Stomach (tissue), 9 donors: Measurements from ENCODE around the gene CNTN4. TPM values are rescaled to one million over a fixed set of nuclear protein-coding genes. Genes with fewer than 3 reads are reported as not detected.

Experiments used
- DNase-seq, 2 donors: peaks; one replicate each; pipeline versions ENCODE4 v3.0.0 to v3.0.0-alpha.2; 2013 to 2019
- H3K27ac ChIP-seq, 5 donors: fragments of 200-600 bp in 4 of 5; sonication (generic) in 4 of 5; one replicate each; pipeline ENCODE4 v1.5.1; 2013 to 2019; ENCODE audit warnings: mild to moderate bottlenecking in 1 of 5, moderate library complexity in 1 of 5
- H3K27me3 ChIP-seq, 3 donors: fragments of 200-600 bp; sonication (generic); one replicate each; pipeline ENCODE4 v1.5.1; 2017 to 2019; ENCODE audit warnings: mixed run types in 1 of 3
- H3K36me3 ChIP-seq, 4 donors: fragments of 200-600 bp; sonication (generic); 1 replicate in 3 of 4; 2 replicates in 1 of 4; pipeline ENCODE4 v1.5.1; 2016 to 2019
- H3K4me1 ChIP-seq, 4 donors: fragments of 200-600 bp; sonication (generic); one replicate each; pipeline ENCODE4 v1.5.1; 2016 to 2019
- H3K4me3 ChIP-seq, 4 donors: fragments of 200-600 bp; sonication (generic) in 3 of 4; one replicate each; pipeline ENCODE4 v1.5.1; 2016 to 2019; ENCODE audit warnings: mild to moderate bottlenecking in 1 of 4
- H3K9me3 ChIP-seq, 4 donors: fragments of 200-600 bp; sonication (generic); one replicate each; pipeline ENCODE4 v1.5.1; 2016 to 2019
- CTCF ChIP-seq, 7 experiments: fragments of 450-650 bp in 4 of 7; fragments of 200-600 bp in 3 of 7; sonication (generic) in 3 of 7; IDR thresholded peaks; one replicate each; pipeline ENCODE4 v1.5.1; 2016 to 2019; ENCODE audit warnings: antibody characterized with exemption in 7 of 7, control low read depth in 2 of 7, mild to moderate bottlenecking in 1 of 7
- EP300 ChIP-seq: sonication (generic); formaldehyde crosslinking; IDR thresholded peaks from one replicate; pipeline ENCODE4 v1.6.1; 2017; ENCODE audit warnings: antibody characterized with exemption
- POLR2A ChIP-seq, 4 donors: fragments of 450-650 bp; IDR thresholded peaks; one replicate each; pipeline ENCODE4 v1.6.1; 2016; ENCODE audit warnings: antibody characterized with exemption in 4 of 4, control low read depth in 2 of 4, mild to moderate bottlenecking in 1 of 4, moderate library complexity in 1 of 4
- POLR2AphosphoS5 ChIP-seq, 3 donors: sonication (generic); formaldehyde crosslinking; IDR thresholded peaks; one replicate each; pipeline ENCODE4 v1.6.1; 2016; ENCODE audit warnings: antibody characterized with exemption in 3 of 3
- WGBS, 5 donors: extraction: QIAGEN DNeasy Blood & Tissue Kit in 3 of 5; methylation state at CpG; one replicate each; pipeline versions ENCODE4 v1.1.5 to v1.1.7; 2013 to 2018; 5-methylcytosine and 5-hydroxymethylcytosine counted together
- intact Hi-C: fragments of 100-400 bp; cut with DNase I; formaldehyde crosslinking; loops from one replicate; pipeline ENCODE4 v1.15.1; 2023; ENCODE audit warnings: low total_unique reads
- polyA plus RNA-seq, 3 donors: library from polyadenylated mRNA; stranded (reverse); fragments of 200-250 nt; gene quantifications; one replicate each; pipeline ENCODE4 v1.2.3, GENCODE V29; 2013
- total RNA-seq, 5 donors: library from RNA; depleted of rRNA; stranded (reverse); fragments of >200 nt; gene quantifications; one replicate each; pipeline versions ENCODE4 v1.1.0 to v1.2.3, GENCODE V29; 2014 to 2016
- donor health status: healthy with polysubstance abuse.
- donor health status: Bipolar disorder and iron deficiency.
- donor health status: healthy.

Gene CNTN4
- total and polyA plus RNA-seq, 8 donors, result 0.45 to 97.0 (median 5.6) TPM

- H3K36me3 ChIP-seq, result no peaks in the 10 kb centered on the region
- H3K4me3 ChIP-seq, result no peak overlapping the region
- no peaks in the 10 kb centered on the region for H3K4me1 ChIP-seq
- TF ChIP-seq POLR2AphosphoS5 (IDR thresholded peaks at IDR 0.05), result no peak
- TF ChIP-seq CTCF (IDR thresholded peaks at IDR 0.05), result no peak
- no peak for TF ChIP-seq POLR2A (IDR thresholded peaks at IDR 0.05)
- TF ChIP-seq EP300, result no peak
- H3K27ac ChIP-seq, result no peak overlapping the region
- no peaks in the 10 kb centered on the region for H3K9me3 ChIP-seq
- no peak for DNase-seq
- WGBS, 5 donors, result 69 to 73% (median 70%) methylated on average over 7 of the region's 7 CpGs
- no peaks in the 10 kb centered on the region for H3K27me3 ChIP-seq
- intact Hi-C loops, result no loop called here
These were observed 218.9 kb downstream of the CNTN4 start for GRCh38 chr3:2317521-2317920.

GRCh38 chr3:2334921-2335320 lies 236.3 kb downstream of the CNTN4 start:
- no peaks in the 10 kb centered on the region for H3K36me3 ChIP-seq
- 70 to 73% (median 72%) methylated on average over 3 of the region's 3 CpGs for WGBS, 5 donors
- H3K27ac ChIP-seq, result no peak overlapping the region
- intact Hi-C loops, result no loop called here
- DNase-seq, result no peak
- no peaks in the 10 kb centered on the region for H3K9me3 ChIP-seq
- TF ChIP-seq POLR2A (IDR thresholded peaks at IDR 0.05) (no peak), POLR2AphosphoS5 (IDR thresholded peaks at IDR 0.05) (no peak), EP300 (no peak), CTCF (IDR thresholded peaks at IDR 0.05) (no peak)
- no peaks in the 10 kb centered on the region for H3K4me1 ChIP-seq
- H3K4me3 ChIP-seq, result no peak overlapping the region
- H3K27me3 ChIP-seq, result no peaks in the 10 kb centered on the region

GRCh38 chr3:2343031-2343682 lies 244.5 kb downstream of the CNTN4 start:
- no peak for DNase-seq
- no peaks in the 10 kb centered on the region for H3K9me3 ChIP-seq
- no peak overlapping the region for H3K4me3 ChIP-seq
- WGBS, 5 donors, result 70 to 77% (median 75%) methylated on average over 5 of the region's 5 CpGs
- H3K27ac ChIP-seq, result no peak overlapping the region
- H3K4me1 ChIP-seq, result no peaks in the 10 kb centered on the region
- TF ChIP-seq EP300 (no peak), CTCF (IDR thresholded peaks at IDR 0.05) (no peak), POLR2A (IDR thresholded peaks at IDR 0.05) (no peak), POLR2AphosphoS5 (IDR thresholded peaks at IDR 0.05) (no peak)
- no peaks in the 10 kb centered on the region for H3K36me3 ChIP-seq
- H3K27me3 ChIP-seq, result no peaks in the 10 kb centered on the region
- intact Hi-C loops, result no loop called here

- DNase-seq, result no peak
- Histone ChIP-seq H3K4me3 (no peak overlapping the region), H3K27ac (no peak overlapping the region), H3K4me1 (peaks cover 0 to 9% (median 0%) of the 10 kb centered on the region in 4 donors), H3K36me3 (no peaks in the 10 kb centered on the region), H3K27me3 (no peaks in the 10 kb centered on the region), H3K9me3 (peaks cover 0 to 14% (median 11%) of the 10 kb centered on the region in 4 donors)
- TF ChIP-seq POLR2A (IDR thresholded peaks at IDR 0.05) (no peak), EP300 (no peak)
- intact Hi-C loops, result no loop called here
- WGBS, 5 donors, result 92 to 100% (median 94%) methylated on average over 7 to 28 of the region's 28 CpGs
These were observed 253.6 kb downstream of the CNTN4 start for GRCh38 chr3:2352134-2352762.

- H3K27ac ChIP-seq, result no peak overlapping the region
- H3K36me3 ChIP-seq, result no peaks in the 10 kb centered on the region
- peaks cover 0 to 14% (median 11%) of the 10 kb centered on the region in 4 donors for H3K9me3 ChIP-seq
- H3K4me1 ChIP-seq, result peaks cover 0 to 9% (median 0%) of the 10 kb centered on the region in 4 donors
- no peaks in the 10 kb centered on the region for H3K27me3 ChIP-seq
- TF ChIP-seq POLR2AphosphoS5 (IDR thresholded peaks at IDR 0.05) (no peak), POLR2A (IDR thresholded peaks at IDR 0.05) (no peak), CTCF (IDR thresholded peaks at IDR 0.05) (no peak), EP300 (no peak)
- DNase-seq, result peak in 1 of 2 donors; percentile 35
- WGBS, 5 donors, result 4 to 12% (median 7%) methylated on average over 1 of the region's 1 CpG
- H3K4me3 ChIP-seq, result no peak overlapping the region
- intact Hi-C loops, result no loop called here
These were observed 256.0 kb downstream of the CNTN4 start for GRCh38 chr3:2354702-2355101.
